HS-5 (cell line): ENCODE measurements around the gene OR4D11.

Source experiments
- DNase-seq: peaks from one replicate; pipeline ENCODE4 v3.0.0-alpha.2; 2012; ENCODE audit warnings: low read depth

OR4D11 gene

DNA sequence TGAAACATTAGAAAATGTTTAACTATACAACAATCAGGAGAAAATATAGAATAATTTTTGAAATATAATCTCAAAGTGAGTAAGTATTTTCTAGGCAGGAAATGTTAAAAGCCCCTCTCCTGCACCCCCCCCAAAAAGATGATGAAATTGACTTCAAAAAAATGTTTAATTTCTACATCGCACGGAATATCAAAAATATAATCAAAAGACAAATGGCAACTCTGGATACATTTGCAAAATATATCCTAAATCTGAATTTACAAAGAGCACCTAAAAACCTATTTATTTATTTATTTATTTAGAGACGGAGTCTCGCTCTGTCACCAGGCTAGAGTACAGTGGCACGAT, 44.9 kb downstream of the OR4D11 start:
- DNase-seq: no peak

GRCh38 chr11:59550368-59550841, 47.0 kb downstream of the OR4D11 start:
- peak; percentile 99 for DNase-seq

DNA sequence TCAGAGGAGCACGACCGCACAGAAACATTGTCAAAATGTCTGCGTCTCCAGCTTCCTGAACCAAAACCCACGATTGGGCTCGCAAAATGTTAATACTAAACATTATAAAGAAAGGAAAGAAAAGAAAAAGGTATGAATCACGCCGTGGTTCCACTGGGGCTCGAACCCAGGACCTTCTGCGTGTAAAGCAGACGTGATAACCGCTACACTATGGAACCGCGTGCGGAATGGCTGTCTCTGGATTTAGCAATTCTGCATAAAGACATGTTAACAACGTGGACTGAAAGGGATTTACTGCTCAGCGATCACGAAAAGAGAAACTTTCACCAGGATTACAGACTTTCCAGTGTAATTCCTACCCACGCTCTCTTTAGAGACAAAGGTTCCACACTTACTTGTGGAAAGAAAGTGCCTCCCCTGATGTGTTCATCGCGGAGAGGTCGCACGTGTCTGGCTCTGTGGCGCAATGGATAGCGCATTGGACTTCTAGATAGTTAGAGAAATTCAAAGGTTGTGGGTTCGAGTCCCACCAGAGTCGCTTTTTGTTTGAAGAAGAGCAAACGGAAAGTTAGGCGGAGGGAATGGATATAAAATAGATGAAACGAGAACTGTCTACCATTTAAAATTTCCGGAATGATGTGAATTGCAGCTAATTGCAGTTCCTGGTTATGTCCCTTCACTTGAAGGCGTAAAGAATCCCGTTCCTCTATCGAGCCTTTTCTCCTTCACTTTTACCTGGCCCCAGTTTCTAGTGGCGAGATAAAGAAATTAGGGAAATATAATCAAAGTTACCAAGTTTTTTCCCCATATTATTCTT, 47.7 kb downstream of the OR4D11 start:
- DNase-seq: peak; percentile 90

DNA sequence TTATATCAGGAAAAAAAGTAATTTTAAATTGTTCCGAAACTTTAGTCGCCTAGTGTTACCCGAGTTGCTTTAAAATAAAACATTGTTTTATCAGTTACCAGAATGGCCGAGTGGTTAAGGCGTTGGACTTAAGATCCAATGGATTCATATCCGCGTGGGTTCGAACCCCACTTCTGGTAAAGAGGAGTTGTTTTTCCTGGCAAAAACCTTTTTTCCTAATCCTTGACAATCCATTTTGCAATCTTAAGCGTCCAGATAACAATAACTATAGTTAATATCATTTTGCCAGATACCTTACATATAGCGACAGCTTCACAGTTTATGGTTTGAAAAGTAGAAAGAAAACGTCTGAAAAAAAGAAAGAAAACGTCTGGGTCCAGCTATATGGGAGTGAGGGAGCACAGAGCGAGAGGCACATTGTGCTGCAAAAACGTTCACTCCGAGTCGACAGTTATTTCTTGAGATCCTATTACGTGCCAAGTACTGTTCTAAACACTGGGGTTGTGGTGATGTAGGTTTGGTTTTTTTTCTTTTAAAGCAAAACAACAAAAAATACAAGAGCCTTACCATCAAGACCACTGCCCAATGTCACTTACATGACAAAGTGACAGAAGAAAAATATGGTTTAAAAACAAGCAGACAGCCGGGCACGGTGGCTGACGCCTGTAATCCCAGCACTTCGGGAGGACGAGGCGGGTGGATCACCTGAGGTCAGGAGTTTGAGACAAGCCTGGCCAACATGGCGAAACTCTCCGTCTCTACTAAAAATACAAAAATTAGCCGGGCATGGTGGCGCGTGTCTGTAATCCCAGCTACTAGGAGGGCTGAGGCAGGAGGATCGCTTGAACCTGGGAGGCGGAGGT, 48.5 kb downstream of the OR4D11 start:
- peak; percentile 70 for DNase-seq

GRCh38 chr11:59552844-59553243, 49.5 kb downstream of the OR4D11 start:
- no peak for DNase-seq

GRCh38 chr11:59553323-59553722, 49.9 kb downstream of the OR4D11 start:
- DNase-seq: no peak
